Caco-2 (cell line): ENCODE measurements around the gene METTL21C. TPM values are rescaled to one million over a fixed set of nuclear protein-coding genes. Genes with fewer than 3 reads are reported as not detected.

Experiments
- BruUV-seq: library from RNA; stranded (reverse); fragments of 400-500 nt; replicated peaks from 2 replicates; lab custom pipeline; 2021; lab: Mats Ljungman, UMichigan
- CTCF ChIA-PET: fragments of 300-600 bp; sonication (Branson Sonifier 250); formaldehyde crosslinking; loops from one replicate; lab custom pipeline; 2022; ENCODE audit warnings: antibody characterized with exemption; lab: Charles Lee
- POLR2A ChIA-PET: fragments of 300-600 bp; sonication (Branson Sonifier 250); formaldehyde crosslinking; loops from one replicate; lab custom pipeline; 2022; ENCODE audit warnings: antibody characterized with exemption; lab: Charles Lee
- DNase-seq, 2 experiments: peaks; one replicate each; pipeline versions ENCODE4 v3.0.0 to v3.0.0-alpha.2; 2020 to 2022
- H3K27me3 ChIP-seq: replicated peaks from 2 replicates; pipeline ENCODE4 v1.6.0; 2011; ENCODE audit warnings: low read length; ENCODE audit not compliant: control insufficient read depth, insufficient read depth
- H3K36me3 ChIP-seq: 2 replicates; pipeline ENCODE4 v1.5.1; 2011; ENCODE audit warnings: low read length; ENCODE audit not compliant: control insufficient read depth, insufficient read depth
- H3K4me1 ChIP-seq: fragments of 250-450 bp; sonication (Bioruptor Pico); 2 replicates; pipeline ENCODE4 v1.5.1; 2020; ENCODE audit warnings: mild to moderate bottlenecking
- H3K4me3 ChIP-seq: 2 replicates; pipeline ENCODE4 v1.5.1; 2011; ENCODE audit warnings: low read depth, mild to moderate bottlenecking, control low read depth, low read length
- H3K9me3 ChIP-seq: fragments of 250-450 bp; sonication (Bioruptor Pico); 2 replicates; pipeline ENCODE4 v1.5.1; 2020; ENCODE audit warnings: mild to moderate bottlenecking, moderate library complexity
- H3K27ac Mint-ChIP-seq: one replicate; pipeline ENCODE4 v1.8.0; 2022; ENCODE audit warnings: mixed read lengths; ENCODE audit not compliant: unreplicated experiment
- H3K27me3 Mint-ChIP-seq: one replicate; pipeline ENCODE4 v1.8.0; 2022; ENCODE audit warnings: mixed read lengths; ENCODE audit not compliant: insufficient read depth, unreplicated experiment
- H3K36me3 Mint-ChIP-seq: one replicate; pipeline ENCODE4 v1.8.0; 2022; ENCODE audit warnings: mild to moderate bottlenecking, mixed read lengths; ENCODE audit not compliant: insufficient read depth, unreplicated experiment
- H3K4me1 Mint-ChIP-seq: one replicate; pipeline ENCODE4 v1.8.0; 2022; ENCODE audit warnings: low read depth, mixed read lengths; ENCODE audit not compliant: unreplicated experiment
- H3K4me3 Mint-ChIP-seq: one replicate; pipeline ENCODE4 v1.8.0; 2022; ENCODE audit warnings: mild to moderate bottlenecking, moderate library complexity, mixed read lengths; ENCODE audit not compliant: unreplicated experiment
- H3K9me3 Mint-ChIP-seq: one replicate; pipeline ENCODE4 v1.8.0; 2022; ENCODE audit warnings: mixed read lengths; ENCODE audit not compliant: unreplicated experiment
- CTCF ChIP-seq, 2 experiments: fragments of 200-600 bp in 1 of 2; IDR thresholded peaks; 1 replicate in 1 of 2; 2 replicates in 1 of 2; pipeline versions ENCODE4 v1.5.1 to v1.8.0; 2011 to 2022; ENCODE audit warnings: antibody characterized with exemption in 1 of 2, control low read depth in 1 of 2, inconsistent platforms in 1 of 2, low read depth in 1 of 2, low read length in 1 of 2, mild to moderate bottlenecking in 1 of 2, moderate library complexity in 1 of 2; ENCODE audit not compliant: insufficient read depth in 1 of 2, severe bottlenecking in 1 of 2, unreplicated experiment in 1 of 2
- intact Hi-C: fragments of 100-400 bp; cut with micrococcal nuclease; formaldehyde crosslinking; loops from one replicate; pipeline ENCODE4 v1.10.0; 2022; ENCODE audit not compliant: unreplicated experiment
- total RNA-seq: library from RNA; stranded (reverse); gene quantifications from 2 replicates; pipeline ENCODE4 v1.2.3, GENCODE V29; 2022

Gene METTL21C
- total RNA-seq, 1 experiment from 2014 or later, result not detected

- H3K36me3 ChIP-seq, result no peaks in the 10 kb centered on the region; the same call in 1 of the 2 replicates
- peaks cover 48% of the 10 kb centered on the region for H3K36me3 Mint-ChIP-seq
- H3K4me3 ChIP-seq, result no peak overlapping the region
- no peak for TF ChIP-seq CTCF (IDR thresholded peaks at IDR 0.05; ENCODE audit: insufficient read depth in 1 of 2, low read depth in 1 of 2, low read length in 1 of 2, severe bottlenecking in 1 of 2, unreplicated experiment in 1 of 2)
- intact Hi-C loops, result no loop called here
- BruUV-seq, result no TSS peak
- no peaks in the 10 kb centered on the region for H3K9me3 Mint-ChIP-seq
- H3K4me1 ChIP-seq, result no peaks in the 10 kb centered on the region
- H3K27ac Mint-ChIP-seq, result no peak overlapping the region
- H3K4me3 Mint-ChIP-seq, result no peak overlapping the region
- H3K27me3 ChIP-seq, result no peaks in the 10 kb centered on the region
- H3K9me3 ChIP-seq, result no peaks in the 10 kb centered on the region
- no peaks in the 10 kb centered on the region for H3K4me1 Mint-ChIP-seq
- ChIA-PET POLR2A (no interaction called here), CTCF (no interaction called here)
- DNase-seq, result no peak
- H3K27me3 Mint-ChIP-seq, result no peaks in the 10 kb centered on the region
Measured at GRCh38 chr13:102679449-102680132, 15.3 kb downstream of the METTL21C start.

DNA sequence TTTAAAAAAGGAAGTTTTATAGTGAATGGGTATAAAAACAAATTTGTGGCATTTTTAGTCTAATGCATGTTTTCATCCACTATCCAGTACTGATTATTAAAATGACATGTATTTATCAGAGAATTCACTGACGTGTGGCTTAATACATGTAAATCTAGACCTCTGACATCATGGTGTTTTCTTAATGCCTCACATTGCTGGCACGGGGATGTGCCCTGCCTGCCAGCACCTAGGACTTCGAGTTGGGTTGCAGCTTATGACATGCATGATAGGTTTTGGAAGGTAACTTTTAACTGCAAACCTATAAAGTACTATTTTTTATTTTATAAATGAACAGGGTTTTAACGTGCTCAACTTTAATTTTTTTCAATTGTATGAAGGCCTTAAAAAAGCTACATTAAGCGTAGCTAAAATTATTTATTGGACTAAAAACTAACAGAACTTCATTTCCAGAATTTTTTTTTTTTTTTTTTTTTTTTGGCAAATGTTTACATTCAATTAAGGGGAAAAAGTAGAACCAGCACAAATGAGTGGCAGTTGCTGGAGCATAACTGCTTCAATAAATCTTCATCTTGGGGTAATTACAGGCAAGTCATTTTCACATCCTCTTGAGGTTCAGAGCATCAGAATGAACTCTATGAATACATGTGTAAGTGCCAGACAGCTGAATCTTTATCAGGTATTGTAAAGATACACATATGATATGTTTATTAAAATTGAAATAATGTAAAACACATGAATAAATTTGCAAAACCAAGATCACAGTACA is 16.3 kb downstream of the METTL21C start:
- peaks cover 52% of the 10 kb centered on the region for H3K36me3 Mint-ChIP-seq
- Histone ChIP-seq H3K36me3 (peaks cover 2% of the 10 kb centered on the region), H3K9me3 (no peaks in the 10 kb centered on the region), H3K4me3 (no peak overlapping the region), H3K27me3 (no peaks in the 10 kb centered on the region), H3K4me1 (no peaks in the 10 kb centered on the region)
- H3K4me1 Mint-ChIP-seq, result no peaks in the 10 kb centered on the region
- no peak overlapping the region for H3K4me3 Mint-ChIP-seq
- H3K27ac Mint-ChIP-seq, result no peak overlapping the region
- DNase-seq, result no peak
- TF ChIP-seq CTCF (IDR thresholded peaks at IDR 0.05; ENCODE audit: insufficient read depth in 1 of 2, low read depth in 1 of 2, low read length in 1 of 2, severe bottlenecking in 1 of 2, unreplicated experiment in 1 of 2), result no peak
- BruUV-seq, result TSS peak; percentile 11
- POLR2A ChIA-PET, result no interaction called here
- no peaks in the 10 kb centered on the region for H3K27me3 Mint-ChIP-seq
- CTCF ChIA-PET, result no interaction called here
- H3K9me3 Mint-ChIP-seq, result no peaks in the 10 kb centered on the region
- intact Hi-C loops, result no loop called here

DNA sequence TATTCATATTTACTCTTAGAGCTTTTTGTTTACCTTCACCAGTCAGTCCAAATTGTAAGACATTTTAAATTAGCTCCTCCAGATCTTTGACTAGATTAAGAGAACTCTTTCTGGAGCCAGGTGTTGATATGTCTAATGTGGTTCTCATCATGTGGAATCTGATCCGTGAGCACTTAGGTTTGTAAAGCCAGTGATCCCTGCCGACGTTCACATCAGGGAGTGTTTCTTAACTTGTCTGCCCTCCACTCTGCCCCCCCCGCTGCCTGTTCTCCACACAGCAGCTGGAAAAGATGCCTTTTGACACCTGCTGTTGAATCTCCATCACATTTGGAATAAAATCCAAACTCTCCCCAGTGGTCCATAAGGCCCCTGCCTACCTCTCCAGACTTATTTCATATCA is 17.7 kb downstream of the METTL21C start:
- Histone ChIP-seq H3K36me3 (peaks cover 2% of the 10 kb centered on the region), H3K4me1 (peaks cover 9% of the 10 kb centered on the region), H3K27me3 (no peaks in the 10 kb centered on the region), H3K4me3 (no peak overlapping the region), H3K9me3 (no peaks in the 10 kb centered on the region)
- H3K4me1 Mint-ChIP-seq, result no peaks in the 10 kb centered on the region
- H3K27me3 Mint-ChIP-seq, result no peaks in the 10 kb centered on the region
- no peak for DNase-seq
- ChIA-PET CTCF (no interaction called here), POLR2A (no interaction called here)
- H3K36me3 Mint-ChIP-seq, result peaks cover 58% of the 10 kb centered on the region
- no TSS peak for BruUV-seq
- intact Hi-C loops, result no loop called here
- H3K4me3 Mint-ChIP-seq, result no peak overlapping the region
- H3K27ac Mint-ChIP-seq, result no peak overlapping the region
- no peaks in the 10 kb centered on the region for H3K9me3 Mint-ChIP-seq
- TF ChIP-seq CTCF (IDR thresholded peaks at IDR 0.05; ENCODE audit: insufficient read depth in 1 of 2, low read depth in 1 of 2, low read length in 1 of 2, severe bottlenecking in 1 of 2, unreplicated experiment in 1 of 2), result no peak
